HTERT RPE-1 (cell line): ENCODE results near the gene C19orf47.
"Not testable (repeated sequence)": the region's sequence is repeated elsewhere in the genome, so short reads cannot be mapped to it uniquely, and the experiment has no call there.

Source experiments
- in situ Hi-C: fragments of 300-500 bp; cut with MboI; formaldehyde crosslinking; loops from 4 replicates; pipeline ENCODE4 v1.14.3; 2020; ENCODE audit warnings: low sequenced_read_pairs

The C19orf47 gene

GRCh38 chr19:40355975-40356680 is 7.9 kb upstream of the C19orf47 start:
- in situ Hi-C loops, result no loop called here

GRCh38 chr19:40348961-40349507 is 837 bp upstream of the C19orf47 start:
- in situ Hi-C loops, result no loop called here

GRCh38 chr19:40344422-40344821 is 3.8 kb downstream of the C19orf47 start:
- in situ Hi-C loops, result no loop called here

GRCh38 chr19:40342644-40343311 is 5.4 kb downstream of the C19orf47 start:
- in situ Hi-C loops, result no loop called here

- in situ Hi-C loops, result no loop called here
Measured at GRCh38 chr19:40341601-40342482, 6.4 kb downstream of the C19orf47 start.

GRCh38 chr19:40339018-40339728 is 9.0 kb downstream of the C19orf47 start:
- in situ Hi-C loops, result no loop called here

- in situ Hi-C loops, result no loop called here
Measured at GRCh38 chr19:40337594-40337993, 10.6 kb downstream of the C19orf47 start.

GRCh38 chr19:40337107-40337506 is 11.1 kb downstream of the C19orf47 start:
- in situ Hi-C loops, result no loop called here

- in situ Hi-C loops, result no loop called here
Measured at GRCh38 chr19:40336601-40336900, 11.6 kb downstream of the C19orf47 start.

- in situ Hi-C loops, result no loop called here
Measured at GRCh38 chr19:40335855-40336600, 12.2 kb downstream of the C19orf47 start.

- in situ Hi-C loops, result no loop called here
Measured at GRCh38 chr19:40335101-40335500, 13.1 kb downstream of the C19orf47 start.

GRCh38 chr19:40333083-40333482 is 15.1 kb downstream of the C19orf47 start:
- in situ Hi-C loops, result not testable (repeated sequence)

GRCh38 chr19:40332669-40333068 is 15.5 kb downstream of the C19orf47 start:
- in situ Hi-C loops, result no loop called here

- in situ Hi-C loops, result no loop called here
Measured at GRCh38 chr19:40331052-40331451, 17.1 kb downstream of the C19orf47 start.

GRCh38 chr19:40326201-40326600 is 22.0 kb downstream of the C19orf47 start:
- in situ Hi-C loops, result no loop called here

- in situ Hi-C loops, result no loop called here
Measured at GRCh38 chr19:40323705-40324104, 24.5 kb downstream of the C19orf47 start.

GRCh38 chr19:40322951-40323615 is 25.1 kb downstream of the C19orf47 start:
- in situ Hi-C loops, result no loop called here

- in situ Hi-C loops, result no loop called here
Measured at GRCh38 chr19:40322271-40322610, 26.0 kb downstream of the C19orf47 start.

GRCh38 chr19:40321566-40322270 is 26.5 kb downstream of the C19orf47 start:
- in situ Hi-C loops, result no loop called here
